GM23338 (cell line): Measurements from ENCODE around the gene MAMLD1. TPM values are rescaled to one million over a fixed set of nuclear protein-coding genes. Genes with fewer than 3 reads are reported as not detected.

ENCODE experiments used
- ATAC-seq: fragments of 200-7000 bp; cut with Tn5 transposase; 3 replicates; pipeline ENCODE4 v1.9.1; 2020
- DNase-seq: peaks from one replicate; pipeline ENCODE4 v3.0.0-alpha.2; 2015; ENCODE audit warnings: low spot score
- H2AFZ ChIP-seq: fragments of 200-600 bp; sonication (generic); 2 replicates; pipeline ENCODE4 v1.8.0; 2016; ENCODE audit warnings: antibody characterized with exemption, mild to moderate bottlenecking, moderate library complexity
- H3F3A ChIP-seq: fragments of 200-600 bp; sonication (generic); replicated peaks from 2 replicates; pipeline ENCODE4 v1.8.0; 2017; ENCODE audit warnings: antibody characterized with exemption, mixed run types, low read depth
- H3K27ac ChIP-seq: fragments of 200-600 bp; sonication (generic); 2 replicates; pipeline ENCODE4 v1.6.1; 2016; ENCODE audit warnings: low read depth
- H3K27me3 ChIP-seq: fragments of 200-600 bp; sonication (generic); 2 replicates; pipeline ENCODE4 v1.8.0; 2016; ENCODE audit warnings: mild to moderate bottlenecking, mixed run types, moderate library complexity; ENCODE audit not compliant: insufficient read depth
- H3K36me3 ChIP-seq: fragments of 200-600 bp; sonication (generic); 2 replicates; pipeline ENCODE4 v1.8.0; 2016; ENCODE audit warnings: mild to moderate bottlenecking; ENCODE audit not compliant: insufficient read depth
- H3K4me1 ChIP-seq: fragments of 200-600 bp; sonication (generic); 2 replicates; pipeline ENCODE4 v1.8.0; 2016; ENCODE audit warnings: mild to moderate bottlenecking, moderate library complexity; ENCODE audit not compliant: insufficient read depth
- H3K4me2 ChIP-seq: fragments of 200-600 bp; sonication (generic); 2 replicates; pipeline ENCODE4 v1.7.1; 2017; ENCODE audit warnings: mixed run types
- H3K4me3 ChIP-seq: fragments of 200-600 bp; sonication (generic); 2 replicates; pipeline ENCODE4 v1.6.1; 2016; ENCODE audit warnings: mixed run types
- H3K79me2 ChIP-seq: fragments of 200-600 bp; sonication (generic); replicated peaks from 2 replicates; pipeline ENCODE4 v1.8.0; 2017; ENCODE audit warnings: mild to moderate bottlenecking; ENCODE audit not compliant: insufficient read depth
- H3K9me2 ChIP-seq: fragments of 200-600 bp; sonication (generic); 2 replicates; pipeline ENCODE4 v1.8.0; 2017; ENCODE audit not compliant: insufficient read depth
- H4K20me1 ChIP-seq: fragments of 200-600 bp; sonication (generic); replicated peaks from 2 replicates; pipeline ENCODE4 v1.8.0; 2017; ENCODE audit warnings: mild to moderate bottlenecking; ENCODE audit not compliant: insufficient read depth
- H3K27ac Mint-ChIP-seq: 2 replicates; pipeline ENCODE4 v1.8.0; 2020; ENCODE audit warnings: inconsistent platforms, mild to moderate bottlenecking, moderate library complexity, mixed read lengths
- H3K27me3 Mint-ChIP-seq: 3 replicates; pipeline ENCODE4 v1.8.0; 2022; ENCODE audit warnings: low read depth, mild to moderate bottlenecking, moderate library complexity, mixed read lengths, inconsistent platforms; ENCODE audit not compliant: insufficient read depth, poor library complexity
- H3K36me3 Mint-ChIP-seq: 3 replicates; pipeline ENCODE4 v1.8.0; 2021; ENCODE audit warnings: low read depth, mild to moderate bottlenecking, inconsistent platforms, moderate library complexity, mixed read lengths
- H3K4me1 Mint-ChIP-seq: 3 replicates; pipeline ENCODE4 v1.8.0; 2020; ENCODE audit warnings: mild to moderate bottlenecking, inconsistent platforms, mixed read lengths
- H3K4me3 Mint-ChIP-seq: 3 replicates; pipeline ENCODE4 v1.8.0; 2021; ENCODE audit warnings: moderate library complexity, mild to moderate bottlenecking, inconsistent platforms, mixed read lengths
- H3K9me3 Mint-ChIP-seq: 3 replicates; pipeline ENCODE4 v1.8.0; 2020; ENCODE audit warnings: moderate library complexity, mild to moderate bottlenecking, inconsistent platforms, mixed read lengths
- CREB1 ChIP-seq: fragments of 250-450 bp; sonication (Bioruptor Pico); IDR thresholded peaks from 2 replicates; pipeline ENCODE4 v1.5.0; 2020; ENCODE audit warnings: low read depth, mild to moderate bottlenecking, moderate library complexity
- CTCF ChIP-seq, 2 experiments: fragments of 200-600 bp in 1 of 2; sonication (generic) in 1 of 2; conservative IDR thresholded peaks; 2 replicates each; pipeline versions ENCODE4 v1.5.1 to v1.6.1; 2016 to 2017; ENCODE audit warnings: antibody characterized with exemption in 2 of 2, low read depth in 2 of 2, mild to moderate bottlenecking in 2 of 2, moderate library complexity in 1 of 2
- ETS1 ChIP-seq: IDR thresholded peaks from 2 replicates; pipeline ENCODE4 v1.6.1; 2016; ENCODE audit warnings: antibody characterized with exemption
- EZH2 ChIP-seq: fragments of 200-600 bp; sonication (generic); IDR thresholded peaks from one replicate; pipeline ENCODE4 v1.8.0; 2017; ENCODE audit warnings: antibody characterized with exemption, mild to moderate bottlenecking, low read depth; ENCODE audit not compliant: unreplicated experiment
- EZH2phosphoT487 ChIP-seq: fragments of 200-600 bp; sonication (generic); IDR thresholded peaks from one replicate; pipeline ENCODE4 v1.8.1; 2018; ENCODE audit warnings: antibody characterized with exemption; ENCODE audit not compliant: unreplicated experiment
- JUNB ChIP-seq: IDR thresholded peaks from one replicate; pipeline ENCODE4 v1.6.1; 2016; ENCODE audit warnings: antibody characterized with exemption; ENCODE audit not compliant: unreplicated experiment
- NANOG ChIP-seq: IDR thresholded peaks from 2 replicates; pipeline ENCODE4 v1.6.1; 2016; ENCODE audit warnings: antibody characterized with exemption, borderline replicate concordance
- POLR2AphosphoS5 ChIP-seq: IDR thresholded peaks from 2 replicates; pipeline ENCODE4 v1.6.1; 2016; ENCODE audit warnings: antibody characterized with exemption, low read depth
- REST ChIP-seq: IDR thresholded peaks from one replicate; pipeline ENCODE4 v1.6.1; 2018; ENCODE audit warnings: antibody characterized with exemption; ENCODE audit not compliant: unreplicated experiment
- STAT1 ChIP-seq: IDR thresholded peaks from one replicate; pipeline ENCODE4 v1.6.1; 2016; ENCODE audit warnings: antibody characterized with exemption; ENCODE audit not compliant: unreplicated experiment
- ZNF114 ChIP-seq: fragments of 250-450 bp; sonication (Bioruptor Pico); IDR thresholded peaks from 2 replicates; pipeline ENCODE4 v1.5.0; 2020; ENCODE audit warnings: mild to moderate bottlenecking, moderate library complexity
- ZNF331 ChIP-seq: fragments of 250-450 bp; sonication (Bioruptor Pico); IDR thresholded peaks from 2 replicates; pipeline ENCODE4 v1.5.0; 2020; ENCODE audit warnings: low read depth, mild to moderate bottlenecking, moderate library complexity
- ZNF462 ChIP-seq: fragments of 250-450 bp; sonication (Bioruptor Pico); IDR thresholded peaks from 2 replicates; pipeline ENCODE4 v1.5.0; 2020; ENCODE audit warnings: mild to moderate bottlenecking, moderate library complexity
- polyA plus RNA-seq: library from polyadenylated mRNA; unstranded; fragments of >200 nt; fragmentation: Nextera tagmentation; extraction: Ambion mirVana; gene quantifications from 2 replicates; pipeline ENCODE4 v1.2.1, GENCODE V29; 2016
- total RNA-seq: library from RNA; depleted of rRNA; stranded (reverse); fragments of >200 nt; shearing (Covaris generic); gene quantifications from 2 replicates; pipeline ENCODE4 v1.2.3, GENCODE V29; 2014

The MAMLD1 gene
- total and polyA plus RNA-seq, 2 experiments from 2014 or later: 0.13 to 0.21 TPM

- H4K20me1 ChIP-seq: no peaks in the 10 kb centered on the region
- ATAC-seq (no peak), DNase-seq (no peak)
- TF ChIP-seq REST (no peak), ZNF462 (CRISPR knock-in tag) (no peak), CTCF (conservative IDR thresholded peaks at IDR 0.05; ENCODE audit: low read depth in 2 of 2) (no peak), EZH2 (no peak), POLR2AphosphoS5 (no peak), ZNF331 (CRISPR knock-in tag) (no peak), ETS1 (no peak), JUNB (no peak), CREB1 (no peak), NANOG (no peak), ZNF114 (CRISPR knock-in tag) (no peak), STAT1 (no peak), EZH2phosphoT487 (no peak)
- H3K36me3 Mint-ChIP-seq: no peaks in the 10 kb centered on the region
- H3K79me2 ChIP-seq: no peaks in the 10 kb centered on the region
- no peak overlapping the region for H3K27ac Mint-ChIP-seq
- no peak overlapping the region for H3K4me3 ChIP-seq
- H3K4me1 ChIP-seq: no peaks in the 10 kb centered on the region; the same call in 1 of the 2 replicates
- no peaks in the 10 kb centered on the region for H3F3A ChIP-seq
- H3K9me3 Mint-ChIP-seq: no peaks in the 10 kb centered on the region
- peaks cover 18% of the 10 kb centered on the region for H3K27me3 ChIP-seq
- H3K27ac ChIP-seq: no peak overlapping the region
- H3K9me2 ChIP-seq: no peaks in the 10 kb centered on the region
- H3K36me3 ChIP-seq: no peaks in the 10 kb centered on the region
- H2AFZ ChIP-seq: no peak overlapping the region
- H3K4me1 Mint-ChIP-seq: peaks cover 17% of the 10 kb centered on the region; the same call in 2 of the 3 replicates
- H3K4me3 Mint-ChIP-seq: no peak overlapping the region
- peaks cover 23% of the 10 kb centered on the region for H3K27me3 Mint-ChIP-seq
- no peak overlapping the region for H3K4me2 ChIP-seq
Observed at GRCh38 chrX:150370589-150371312, 7.6 kb downstream of the MAMLD1 start.
